Measurements from ENCODE around the gene ORAI2.

DNA sequence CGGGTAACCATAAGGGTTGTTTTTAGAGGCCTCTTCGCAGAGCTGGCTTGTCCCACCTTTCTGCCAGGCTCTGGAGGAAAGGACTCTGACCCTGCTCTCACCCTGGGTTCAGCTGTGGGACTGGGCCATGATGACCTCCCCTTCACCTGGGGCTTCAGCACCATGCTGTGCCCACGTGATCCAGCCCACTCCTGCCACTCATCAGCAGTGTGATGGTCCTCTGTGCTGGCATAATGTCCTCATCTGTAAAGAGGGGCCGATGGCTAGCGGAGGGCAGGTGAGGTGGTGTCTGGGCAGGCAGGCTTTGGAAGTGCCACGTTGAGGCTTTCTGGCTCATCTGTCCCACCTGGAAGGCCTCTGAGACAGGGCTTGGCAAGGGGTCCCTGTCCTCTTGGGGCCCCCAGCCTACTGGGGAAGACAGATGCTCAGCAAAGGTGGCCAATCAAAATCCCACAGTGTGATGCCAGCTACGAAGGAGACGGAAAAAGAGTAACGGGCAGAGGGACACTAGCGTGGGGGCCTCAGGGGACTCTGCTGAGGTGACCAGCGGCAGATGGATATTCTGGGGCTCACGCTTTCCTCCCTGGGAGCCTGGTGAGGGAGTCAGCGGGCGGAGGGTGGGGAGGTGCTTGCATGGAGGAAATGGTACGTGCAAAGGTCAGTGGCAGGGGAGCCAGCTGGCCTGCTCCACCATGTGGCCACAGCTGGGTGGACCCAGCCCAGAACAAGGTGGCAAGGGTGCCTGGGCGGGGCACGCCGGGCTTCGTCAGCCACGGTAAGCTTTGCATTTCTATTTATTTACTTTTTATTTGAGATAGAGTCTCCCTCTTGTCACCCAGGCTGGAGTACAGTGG, 36.8 kb downstream of the ORAI2 start:
- TF ChIP-seq POLR2A (IDR thresholded peaks at IDR 0.05) = peak; percentile 4
- TF ChIP-seq CTCF (IDR thresholded peaks at IDR 0.05) = peak in 1 of 4 donors; percentile 26

Measured in right lobe of liver (tissue), 4 donors.